GM23338 (cell line): ENCODE data around the gene MAP2K5. TPM values are rescaled to one million over a fixed set of nuclear protein-coding genes. Genes with fewer than 3 reads are reported as not detected.

Experiments
- ATAC-seq: fragments of 200-7000 bp; cut with Tn5 transposase; 3 replicates; pipeline ENCODE4 v1.9.1; 2020
- DNase-seq: peaks from one replicate; pipeline ENCODE4 v3.0.0-alpha.2; 2015; ENCODE audit warnings: low spot score
- H2AFZ ChIP-seq: fragments of 200-600 bp; sonication (generic); 2 replicates; pipeline ENCODE4 v1.8.0; 2016; ENCODE audit warnings: antibody characterized with exemption, mild to moderate bottlenecking, moderate library complexity
- H3F3A ChIP-seq: fragments of 200-600 bp; sonication (generic); replicated peaks from 2 replicates; pipeline ENCODE4 v1.8.0; 2017; ENCODE audit warnings: antibody characterized with exemption, mixed run types, low read depth
- H3K27ac ChIP-seq: fragments of 200-600 bp; sonication (generic); 2 replicates; pipeline ENCODE4 v1.6.1; 2016; ENCODE audit warnings: low read depth
- H3K27me3 ChIP-seq: fragments of 200-600 bp; sonication (generic); 2 replicates; pipeline ENCODE4 v1.8.0; 2016; ENCODE audit warnings: mild to moderate bottlenecking, mixed run types, moderate library complexity; ENCODE audit not compliant: insufficient read depth
- H3K36me3 ChIP-seq: fragments of 200-600 bp; sonication (generic); 2 replicates; pipeline ENCODE4 v1.8.0; 2016; ENCODE audit warnings: mild to moderate bottlenecking; ENCODE audit not compliant: insufficient read depth
- H3K4me1 ChIP-seq: fragments of 200-600 bp; sonication (generic); 2 replicates; pipeline ENCODE4 v1.8.0; 2016; ENCODE audit warnings: mild to moderate bottlenecking, moderate library complexity; ENCODE audit not compliant: insufficient read depth
- H3K4me2 ChIP-seq: fragments of 200-600 bp; sonication (generic); 2 replicates; pipeline ENCODE4 v1.7.1; 2017; ENCODE audit warnings: mixed run types
- H3K4me3 ChIP-seq: fragments of 200-600 bp; sonication (generic); 2 replicates; pipeline ENCODE4 v1.6.1; 2016; ENCODE audit warnings: mixed run types
- H3K79me2 ChIP-seq: fragments of 200-600 bp; sonication (generic); replicated peaks from 2 replicates; pipeline ENCODE4 v1.8.0; 2017; ENCODE audit warnings: mild to moderate bottlenecking; ENCODE audit not compliant: insufficient read depth
- H3K9me2 ChIP-seq: fragments of 200-600 bp; sonication (generic); 2 replicates; pipeline ENCODE4 v1.8.0; 2017; ENCODE audit not compliant: insufficient read depth
- H4K20me1 ChIP-seq: fragments of 200-600 bp; sonication (generic); replicated peaks from 2 replicates; pipeline ENCODE4 v1.8.0; 2017; ENCODE audit warnings: mild to moderate bottlenecking; ENCODE audit not compliant: insufficient read depth
- H3K27ac Mint-ChIP-seq: 2 replicates; pipeline ENCODE4 v1.8.0; 2020; ENCODE audit warnings: inconsistent platforms, mild to moderate bottlenecking, moderate library complexity, mixed read lengths
- H3K27me3 Mint-ChIP-seq: 3 replicates; pipeline ENCODE4 v1.8.0; 2022; ENCODE audit warnings: low read depth, mild to moderate bottlenecking, moderate library complexity, mixed read lengths, inconsistent platforms; ENCODE audit not compliant: insufficient read depth, poor library complexity
- H3K36me3 Mint-ChIP-seq: 3 replicates; pipeline ENCODE4 v1.8.0; 2021; ENCODE audit warnings: low read depth, mild to moderate bottlenecking, inconsistent platforms, moderate library complexity, mixed read lengths
- H3K4me1 Mint-ChIP-seq: 3 replicates; pipeline ENCODE4 v1.8.0; 2020; ENCODE audit warnings: mild to moderate bottlenecking, inconsistent platforms, mixed read lengths
- H3K4me3 Mint-ChIP-seq: 3 replicates; pipeline ENCODE4 v1.8.0; 2021; ENCODE audit warnings: moderate library complexity, mild to moderate bottlenecking, inconsistent platforms, mixed read lengths
- H3K9me3 Mint-ChIP-seq: 3 replicates; pipeline ENCODE4 v1.8.0; 2020; ENCODE audit warnings: moderate library complexity, mild to moderate bottlenecking, inconsistent platforms, mixed read lengths
- EZH2 ChIP-seq: fragments of 200-600 bp; sonication (generic); IDR thresholded peaks from one replicate; pipeline ENCODE4 v1.8.0; 2017; ENCODE audit warnings: antibody characterized with exemption, mild to moderate bottlenecking, low read depth; ENCODE audit not compliant: unreplicated experiment
- EZH2phosphoT487 ChIP-seq: fragments of 200-600 bp; sonication (generic); IDR thresholded peaks from one replicate; pipeline ENCODE4 v1.8.1; 2018; ENCODE audit warnings: antibody characterized with exemption; ENCODE audit not compliant: unreplicated experiment
- ZNF331 ChIP-seq: fragments of 250-450 bp; sonication (Bioruptor Pico); IDR thresholded peaks from 2 replicates; pipeline ENCODE4 v1.5.0; 2020; ENCODE audit warnings: low read depth, mild to moderate bottlenecking, moderate library complexity
- polyA plus RNA-seq: library from polyadenylated mRNA; unstranded; fragments of >200 nt; fragmentation: Nextera tagmentation; extraction: Ambion mirVana; gene quantifications from 2 replicates; pipeline ENCODE4 v1.2.1, GENCODE V29; 2016
- total RNA-seq: library from RNA; depleted of rRNA; stranded (reverse); fragments of >200 nt; shearing (Covaris generic); gene quantifications from 2 replicates; pipeline ENCODE4 v1.2.3, GENCODE V29; 2014
- TF ChIP-seq, protein P1 (sequence below): IDR thresholded peaks from one replicate; pipeline ENCODE4 v1.6.1; 2018; ENCODE audit warnings: antibody characterized with exemption; ENCODE audit not compliant: unreplicated experiment
- TF ChIP-seq, protein P2 (sequence below): IDR thresholded peaks from 2 replicates; pipeline ENCODE4 v1.6.1; 2016; ENCODE audit warnings: antibody characterized with exemption

MAP2K5 gene
- total and polyA plus RNA-seq, 2 experiments from 2014 or later = 6.5 to 13.6 TPM

DNA sequence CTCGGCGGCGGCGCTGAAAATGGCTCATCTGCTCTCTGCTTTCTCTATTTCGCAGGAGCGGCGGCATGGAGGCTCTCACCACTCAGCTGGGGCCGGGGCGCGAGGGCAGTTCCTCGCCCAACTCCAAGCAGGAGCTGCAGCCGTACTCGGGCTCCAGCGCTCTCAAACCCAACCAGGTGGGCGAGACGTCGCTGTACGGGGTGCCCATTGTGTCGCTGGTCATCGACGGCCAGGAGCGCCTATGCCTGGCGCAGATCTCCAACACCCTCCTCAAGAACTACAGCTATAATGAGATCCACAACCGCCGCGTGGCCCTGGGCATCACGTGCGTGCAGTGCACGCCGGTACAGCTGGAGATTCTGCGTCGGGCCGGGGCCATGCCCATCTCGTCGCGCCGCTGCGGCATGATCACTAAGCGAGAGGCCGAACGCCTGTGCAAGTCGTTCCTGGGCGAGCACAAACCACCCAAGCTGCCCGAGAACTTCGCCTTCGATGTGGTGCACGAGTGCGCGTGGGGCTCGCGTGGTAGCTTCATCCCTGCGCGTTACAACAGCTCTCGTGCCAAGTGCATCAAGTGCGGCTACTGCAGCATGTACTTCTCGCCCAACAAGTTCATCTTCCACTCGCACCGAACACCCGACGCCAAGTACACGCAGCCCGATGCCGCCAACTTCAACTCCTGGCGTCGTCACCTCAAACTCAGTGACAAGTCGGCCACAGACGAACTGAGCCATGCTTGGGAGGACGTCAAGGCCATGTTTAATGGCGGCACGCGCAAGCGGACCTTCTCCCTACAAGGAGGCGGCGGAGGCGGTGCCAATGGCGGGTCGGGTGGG, 283.6 kb downstream of the MAP2K5 start:
- H3K4me3 Mint-ChIP-seq = peak overlapping the region; percentile 58

DNA sequence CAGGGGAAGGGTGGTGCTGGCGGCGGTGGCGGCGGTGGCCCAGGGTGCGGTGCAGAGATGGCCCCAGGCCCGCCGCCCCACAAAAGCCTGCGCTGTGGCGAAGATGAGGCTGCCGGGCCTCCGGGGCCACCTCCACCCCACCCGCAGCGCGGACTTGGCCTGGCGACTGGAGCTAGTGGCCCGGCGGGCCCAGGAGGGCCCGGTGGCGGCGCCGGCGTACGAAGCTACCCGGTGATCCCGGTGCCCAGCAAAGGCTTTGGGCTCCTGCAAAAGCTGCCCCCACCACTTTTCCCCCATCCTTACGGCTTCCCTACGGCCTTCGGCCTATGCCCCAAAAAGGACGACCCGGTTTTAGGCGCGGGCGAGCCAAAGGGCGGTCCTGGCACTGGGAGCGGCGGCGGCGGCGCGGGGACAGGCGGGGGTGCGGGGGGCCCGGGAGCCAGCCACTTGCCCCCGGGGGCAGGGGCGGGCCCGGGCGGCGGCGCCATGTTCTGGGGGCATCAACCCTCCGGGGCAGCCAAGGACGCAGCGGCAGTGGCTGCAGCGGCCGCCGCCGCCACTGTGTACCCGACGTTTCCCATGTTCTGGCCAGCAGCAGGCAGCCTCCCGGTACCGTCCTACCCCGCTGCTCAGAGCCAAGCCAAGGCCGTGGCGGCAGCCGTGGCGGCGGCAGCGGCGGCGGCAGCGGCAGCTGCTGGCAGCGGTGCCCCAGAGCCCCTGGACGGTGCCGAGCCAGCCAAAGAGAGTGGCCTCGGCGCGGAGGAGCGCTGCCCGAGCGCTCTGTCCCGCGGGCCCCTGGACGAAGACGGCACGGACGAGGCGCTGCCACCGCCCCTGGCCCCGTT, 284.4 kb downstream of the MAP2K5 start:
- peak overlapping the region; percentile 53; the same call in 1 of the 2 replicates for H3K4me3 ChIP-seq
- H3K4me3 Mint-ChIP-seq = no peak overlapping the region
- peak overlapping the region; percentile 77; the same call in 1 of the 2 replicates for H3K4me2 ChIP-seq
- peaks cover 29% of the 10 kb centered on the region for H3F3A ChIP-seq
- peaks cover 42% of the 10 kb centered on the region for H3K4me1 Mint-ChIP-seq
- no peaks in the 10 kb centered on the region for H3K36me3 ChIP-seq
- DNase-seq = peak; percentile 45
- peaks cover 14% of the 10 kb centered on the region for H3K9me3 Mint-ChIP-seq
- H3K4me1 ChIP-seq = peaks cover 45% of the 10 kb centered on the region
- no peak for TF ChIP-seq ZNF331 (CRISPR knock-in tag)
- TF ChIP-seq, protein P1, sequence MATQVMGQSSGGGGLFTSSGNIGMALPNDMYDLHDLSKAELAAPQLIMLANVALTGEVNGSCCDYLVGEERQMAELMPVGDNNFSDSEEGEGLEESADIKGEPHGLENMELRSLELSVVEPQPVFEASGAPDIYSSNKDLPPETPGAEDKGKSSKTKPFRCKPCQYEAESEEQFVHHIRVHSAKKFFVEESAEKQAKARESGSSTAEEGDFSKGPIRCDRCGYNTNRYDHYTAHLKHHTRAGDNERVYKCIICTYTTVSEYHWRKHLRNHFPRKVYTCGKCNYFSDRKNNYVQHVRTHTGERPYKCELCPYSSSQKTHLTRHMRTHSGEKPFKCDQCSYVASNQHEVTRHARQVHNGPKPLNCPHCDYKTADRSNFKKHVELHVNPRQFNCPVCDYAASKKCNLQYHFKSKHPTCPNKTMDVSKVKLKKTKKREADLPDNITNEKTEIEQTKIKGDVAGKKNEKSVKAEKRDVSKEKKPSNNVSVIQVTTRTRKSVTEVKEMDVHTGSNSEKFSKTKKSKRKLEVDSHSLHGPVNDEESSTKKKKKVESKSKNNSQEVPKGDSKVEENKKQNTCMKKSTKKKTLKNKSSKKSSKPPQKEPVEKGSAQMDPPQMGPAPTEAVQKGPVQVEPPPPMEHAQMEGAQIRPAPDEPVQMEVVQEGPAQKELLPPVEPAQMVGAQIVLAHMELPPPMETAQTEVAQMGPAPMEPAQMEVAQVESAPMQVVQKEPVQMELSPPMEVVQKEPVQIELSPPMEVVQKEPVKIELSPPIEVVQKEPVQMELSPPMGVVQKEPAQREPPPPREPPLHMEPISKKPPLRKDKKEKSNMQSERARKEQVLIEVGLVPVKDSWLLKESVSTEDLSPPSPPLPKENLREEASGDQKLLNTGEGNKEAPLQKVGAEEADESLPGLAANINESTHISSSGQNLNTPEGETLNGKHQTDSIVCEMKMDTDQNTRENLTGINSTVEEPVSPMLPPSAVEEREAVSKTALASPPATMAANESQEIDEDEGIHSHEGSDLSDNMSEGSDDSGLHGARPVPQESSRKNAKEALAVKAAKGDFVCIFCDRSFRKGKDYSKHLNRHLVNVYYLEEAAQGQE = no peak
- peak; percentile 93 for TF ChIP-seq EZH2
- H3K27me3 Mint-ChIP-seq = peaks cover 86% of the 10 kb centered on the region
- no peaks in the 10 kb centered on the region for H3K79me2 ChIP-seq
- ATAC-seq = peak; percentile 0; the same call in 2 of the 3 replicates
- H3K27ac Mint-ChIP-seq = no peak overlapping the region
- peaks cover 5% of the 10 kb centered on the region for H4K20me1 ChIP-seq
- H2AFZ ChIP-seq = no peak overlapping the region
- no peak overlapping the region for H3K27ac ChIP-seq
- H3K27me3 ChIP-seq = peaks cover 100% of the 10 kb centered on the region
- H3K9me2 ChIP-seq = no peaks in the 10 kb centered on the region
- H3K36me3 Mint-ChIP-seq = peaks cover 6% of the 10 kb centered on the region; the same call in 1 of the 3 replicates

More for the DNA sequence above, 283.6 kb downstream of the MAP2K5 start:
- no peak overlapping the region for H3K27ac Mint-ChIP-seq
- peak overlapping the region; percentile 53 for H3K4me3 ChIP-seq
- DNase-seq = peak; percentile 64
- peaks cover 50% of the 10 kb centered on the region for H3K4me1 Mint-ChIP-seq
- H3K27me3 Mint-ChIP-seq = peaks cover 86% of the 10 kb centered on the region
- peaks cover 5% of the 10 kb centered on the region for H4K20me1 ChIP-seq
- TF ChIP-seq, protein P2, sequence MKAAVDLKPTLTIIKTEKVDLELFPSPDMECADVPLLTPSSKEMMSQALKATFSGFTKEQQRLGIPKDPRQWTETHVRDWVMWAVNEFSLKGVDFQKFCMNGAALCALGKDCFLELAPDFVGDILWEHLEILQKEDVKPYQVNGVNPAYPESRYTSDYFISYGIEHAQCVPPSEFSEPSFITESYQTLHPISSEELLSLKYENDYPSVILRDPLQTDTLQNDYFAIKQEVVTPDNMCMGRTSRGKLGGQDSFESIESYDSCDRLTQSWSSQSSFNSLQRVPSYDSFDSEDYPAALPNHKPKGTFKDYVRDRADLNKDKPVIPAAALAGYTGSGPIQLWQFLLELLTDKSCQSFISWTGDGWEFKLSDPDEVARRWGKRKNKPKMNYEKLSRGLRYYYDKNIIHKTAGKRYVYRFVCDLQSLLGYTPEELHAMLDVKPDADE = no peak
- TF ChIP-seq EZH2phosphoT487 (peak; percentile 99), EZH2 (peak; percentile 94)
- peaks cover 6% of the 10 kb centered on the region; the same call in 1 of the 3 replicates for H3K36me3 Mint-ChIP-seq
- no peak overlapping the region for H3K27ac ChIP-seq
- H2AFZ ChIP-seq = peak overlapping the region; percentile 52
- H3K27me3 ChIP-seq = peaks cover 100% of the 10 kb centered on the region
- H3K9me3 Mint-ChIP-seq = peaks cover 14% of the 10 kb centered on the region
- H3K4me1 ChIP-seq = peaks cover 53% of the 10 kb centered on the region
- ATAC-seq = peak; percentile 1; the same call in 2 of the 3 replicates
- peaks cover 25% of the 10 kb centered on the region for H3F3A ChIP-seq
- H3K9me2 ChIP-seq = no peaks in the 10 kb centered on the region
- H3K36me3 ChIP-seq = no peaks in the 10 kb centered on the region
- H3K79me2 ChIP-seq = no peaks in the 10 kb centered on the region
- peak overlapping the region; percentile 77 for H3K4me2 ChIP-seq
